GM23248 (cell line): ENCODE measurements around the gene HAND2.

Source experiments
- EZH2 ChIP-seq: fragments of 200-600 bp; sonication (generic); IDR thresholded peaks from 2 replicates; pipeline ENCODE4 v1.6.1; 2018; ENCODE audit warnings: antibody characterized with exemption, mild to moderate bottlenecking; ENCODE audit not compliant: insufficient read depth, poor library complexity, severe bottlenecking
- EZH2phosphoT487 ChIP-seq: fragments of 200-600 bp; sonication (generic); IDR thresholded peaks from 2 replicates; pipeline ENCODE4 v1.6.1; 2018; ENCODE audit warnings: antibody characterized with exemption, moderate library complexity, mild to moderate bottlenecking, low read depth; ENCODE audit not compliant: insufficient read depth

- TF ChIP-seq EZH2 = no peak
- TF ChIP-seq EZH2phosphoT487 = no peak
These were observed 26.5 kb downstream of the HAND2 start for GRCh38 chr4:173503330-173504180.
